ENCODE data around the gene MYH15. TPM values are rescaled to one million over a fixed set of nuclear protein-coding genes. Genes with fewer than 3 reads are reported as not detected.

MYH15 gene
- total and polyA plus RNA-seq, 4 donors, result 0.01 to 0.08 (median 0.05) TPM; not detected in 1

DNA sequence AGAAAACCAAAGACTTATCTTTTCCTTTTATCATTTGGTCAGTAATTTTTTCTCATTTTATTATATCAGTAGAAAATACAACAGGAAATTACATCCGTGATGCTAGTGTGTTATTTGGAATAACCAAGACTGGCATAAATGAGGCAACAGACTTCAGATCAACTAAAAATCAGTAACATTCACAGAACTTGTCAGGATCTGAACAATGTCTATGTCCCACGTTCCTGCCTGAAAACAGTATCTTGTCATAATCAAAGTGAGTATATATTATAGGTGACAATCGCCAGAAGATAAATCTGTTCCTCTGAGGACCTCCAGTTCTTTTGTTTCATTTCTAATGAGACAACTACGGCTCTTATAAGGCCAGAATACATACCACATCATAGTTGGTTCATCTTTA lies 41.8 kb downstream of the MYH15 start:
- Histone ChIP-seq H3K4me3 (ENCODE audit: low read depth in 1 of 3, low read length in 3 of 3) (no peak overlapping the region), H3K9ac (ENCODE audit: low read depth in 1 of 2, low read length in 2 of 2) (no peak overlapping the region), H3K27ac (ENCODE audit: low read depth in 1 of 2, low read length in 2 of 2) (no peak overlapping the region), H3K27me3 (ENCODE audit: control insufficient read depth in 4 of 4, insufficient read depth in 4 of 4, low read length in 3 of 4) (no peaks in the 10 kb centered on the region), H3K4me1 (ENCODE audit: control insufficient read depth in 4 of 4, insufficient read depth in 4 of 4, low read length in 3 of 4) (no peaks in the 10 kb centered on the region), H3K9me3 (ENCODE audit: control insufficient read depth in 4 of 4, low read length in 3 of 4) (no peaks in the 10 kb centered on the region), H3K36me3 (ENCODE audit: control insufficient read depth in 4 of 4, insufficient read depth in 3 of 4, low read depth in 1 of 4, low read length in 3 of 4) (no peaks in the 10 kb centered on the region)
- no peak for DNase-seq (ENCODE audit: low spot score)
- no peak for TF ChIP-seq ATF3 (IDR thresholded peaks at IDR 0.05)
- TF ChIP-seq, protein P1, sequence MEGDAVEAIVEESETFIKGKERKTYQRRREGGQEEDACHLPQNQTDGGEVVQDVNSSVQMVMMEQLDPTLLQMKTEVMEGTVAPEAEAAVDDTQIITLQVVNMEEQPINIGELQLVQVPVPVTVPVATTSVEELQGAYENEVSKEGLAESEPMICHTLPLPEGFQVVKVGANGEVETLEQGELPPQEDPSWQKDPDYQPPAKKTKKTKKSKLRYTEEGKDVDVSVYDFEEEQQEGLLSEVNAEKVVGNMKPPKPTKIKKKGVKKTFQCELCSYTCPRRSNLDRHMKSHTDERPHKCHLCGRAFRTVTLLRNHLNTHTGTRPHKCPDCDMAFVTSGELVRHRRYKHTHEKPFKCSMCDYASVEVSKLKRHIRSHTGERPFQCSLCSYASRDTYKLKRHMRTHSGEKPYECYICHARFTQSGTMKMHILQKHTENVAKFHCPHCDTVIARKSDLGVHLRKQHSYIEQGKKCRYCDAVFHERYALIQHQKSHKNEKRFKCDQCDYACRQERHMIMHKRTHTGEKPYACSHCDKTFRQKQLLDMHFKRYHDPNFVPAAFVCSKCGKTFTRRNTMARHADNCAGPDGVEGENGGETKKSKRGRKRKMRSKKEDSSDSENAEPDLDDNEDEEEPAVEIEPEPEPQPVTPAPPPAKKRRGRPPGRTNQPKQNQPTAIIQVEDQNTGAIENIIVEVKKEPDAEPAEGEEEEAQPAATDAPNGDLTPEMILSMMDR (IDR thresholded peaks at IDR 0.05; ENCODE audit: low read depth, low read length, missing input control), result no peak
- no peak for TF ChIP-seq MAX (IDR thresholded peaks at IDR 0.05)
- no peak for TF ChIP-seq YY1 (IDR thresholded peaks at IDR 0.05)
- TF ChIP-seq RXRA (IDR thresholded peaks at IDR 0.05), result no peak
- no peak for TF ChIP-seq ZBTB33 (IDR thresholded peaks at IDR 0.05)
- 55% methylated on average over 4 of the region's 4 CpGs for WGBS

GRCh38 chr3:108462899-108463298 lies 47.5 kb downstream of the MYH15 start:
- Histone ChIP-seq H3K9me3 (ENCODE audit: control insufficient read depth in 4 of 4, low read length in 3 of 4) (no peaks in the 10 kb centered on the region), H3K4me1 (ENCODE audit: control insufficient read depth in 4 of 4, insufficient read depth in 4 of 4, low read length in 3 of 4) (no peaks in the 10 kb centered on the region), H3K4me3 (ENCODE audit: low read depth in 1 of 3, low read length in 3 of 3) (no peak overlapping the region), H3K9ac (ENCODE audit: low read depth in 1 of 2, low read length in 2 of 2) (no peak overlapping the region), H3K27ac (ENCODE audit: low read depth in 1 of 2, low read length in 2 of 2) (no peak overlapping the region), H3K36me3 (ENCODE audit: control insufficient read depth in 4 of 4, insufficient read depth in 3 of 4, low read depth in 1 of 4, low read length in 3 of 4) (no peaks in the 10 kb centered on the region), H3K27me3 (ENCODE audit: control insufficient read depth in 4 of 4, insufficient read depth in 4 of 4, low read length in 3 of 4) (no peaks in the 10 kb centered on the region)
- WGBS, result 82% methylated on average over 2 of the region's 2 CpGs
- TF ChIP-seq ATF3 (IDR thresholded peaks at IDR 0.05) (no peak), RAD21 (IDR thresholded peaks at IDR 0.05) (no peak), ZBTB33 (IDR thresholded peaks at IDR 0.05) (no peak), TAF1 (conservative IDR thresholded peaks at IDR 0.05) (no peak), GABPA (IDR thresholded peaks at IDR 0.05 in 1 of 2, conservative IDR thresholded peaks at IDR 0.05 in 1 of 2) (no peak), FOXA2 (IDR thresholded peaks at IDR 0.05) (no peak), REST (IDR thresholded peaks at IDR 0.05) (no peak), SP1 (IDR thresholded peaks at IDR 0.05) (no peak), HNF4A (conservative IDR thresholded peaks at IDR 0.05) (no peak), RXRA (IDR thresholded peaks at IDR 0.05) (no peak), HNF4G (IDR thresholded peaks at IDR 0.05) (no peak)
- TF ChIP-seq, protein P1 (IDR thresholded peaks at IDR 0.05; ENCODE audit: low read depth, low read length, missing input control), result no peak
- DNase-seq (ENCODE audit: low spot score), result no peak

All from liver (tissue), 9 donors.